AG09319 (cell line): ENCODE results near the gene FARSA.
"Not testable (repeated sequence)": the region's sequence is repeated elsewhere in the genome, so short reads cannot be mapped to it uniquely, and the experiment has no call there.

ENCODE experiments used
- DNase-seq: peaks from one replicate; pipeline ENCODE4 v3.0.0-alpha.2; 2010; ENCODE audit warnings: low read depth; ENCODE audit errors: extremely low read depth
- TF ChIP-seq, protein P1 (sequence below): IDR thresholded peaks from 2 replicates; pipeline ENCODE4 v1.5.1; 2011; ENCODE audit warnings: low read depth, mild to moderate bottlenecking, inconsistent platforms, low read length, moderate library complexity

Gene FARSA

DNA sequence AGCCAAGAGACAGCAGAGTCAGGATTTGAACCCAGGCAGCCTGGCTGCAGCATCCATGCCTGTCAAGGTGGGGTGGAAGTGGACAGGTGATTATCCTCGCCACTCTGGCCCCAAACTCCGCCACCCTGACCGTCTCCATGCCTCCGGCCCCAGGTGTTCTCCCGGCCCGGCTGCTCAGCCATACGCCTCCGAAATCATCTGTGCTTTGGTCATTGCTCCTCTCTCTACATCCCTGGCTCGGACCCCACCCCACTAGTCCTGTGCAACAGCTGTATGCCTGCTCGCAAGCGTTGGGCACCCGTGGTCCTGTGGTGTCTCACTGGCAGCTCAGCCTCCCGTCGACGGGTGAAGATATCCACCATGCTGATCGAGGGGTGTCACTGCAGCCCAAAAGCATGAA lies 39.7 kb upstream of the FARSA start:
- no peak for DNase-seq
- TF ChIP-seq, protein P1, sequence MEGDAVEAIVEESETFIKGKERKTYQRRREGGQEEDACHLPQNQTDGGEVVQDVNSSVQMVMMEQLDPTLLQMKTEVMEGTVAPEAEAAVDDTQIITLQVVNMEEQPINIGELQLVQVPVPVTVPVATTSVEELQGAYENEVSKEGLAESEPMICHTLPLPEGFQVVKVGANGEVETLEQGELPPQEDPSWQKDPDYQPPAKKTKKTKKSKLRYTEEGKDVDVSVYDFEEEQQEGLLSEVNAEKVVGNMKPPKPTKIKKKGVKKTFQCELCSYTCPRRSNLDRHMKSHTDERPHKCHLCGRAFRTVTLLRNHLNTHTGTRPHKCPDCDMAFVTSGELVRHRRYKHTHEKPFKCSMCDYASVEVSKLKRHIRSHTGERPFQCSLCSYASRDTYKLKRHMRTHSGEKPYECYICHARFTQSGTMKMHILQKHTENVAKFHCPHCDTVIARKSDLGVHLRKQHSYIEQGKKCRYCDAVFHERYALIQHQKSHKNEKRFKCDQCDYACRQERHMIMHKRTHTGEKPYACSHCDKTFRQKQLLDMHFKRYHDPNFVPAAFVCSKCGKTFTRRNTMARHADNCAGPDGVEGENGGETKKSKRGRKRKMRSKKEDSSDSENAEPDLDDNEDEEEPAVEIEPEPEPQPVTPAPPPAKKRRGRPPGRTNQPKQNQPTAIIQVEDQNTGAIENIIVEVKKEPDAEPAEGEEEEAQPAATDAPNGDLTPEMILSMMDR, result no peak

DNA sequence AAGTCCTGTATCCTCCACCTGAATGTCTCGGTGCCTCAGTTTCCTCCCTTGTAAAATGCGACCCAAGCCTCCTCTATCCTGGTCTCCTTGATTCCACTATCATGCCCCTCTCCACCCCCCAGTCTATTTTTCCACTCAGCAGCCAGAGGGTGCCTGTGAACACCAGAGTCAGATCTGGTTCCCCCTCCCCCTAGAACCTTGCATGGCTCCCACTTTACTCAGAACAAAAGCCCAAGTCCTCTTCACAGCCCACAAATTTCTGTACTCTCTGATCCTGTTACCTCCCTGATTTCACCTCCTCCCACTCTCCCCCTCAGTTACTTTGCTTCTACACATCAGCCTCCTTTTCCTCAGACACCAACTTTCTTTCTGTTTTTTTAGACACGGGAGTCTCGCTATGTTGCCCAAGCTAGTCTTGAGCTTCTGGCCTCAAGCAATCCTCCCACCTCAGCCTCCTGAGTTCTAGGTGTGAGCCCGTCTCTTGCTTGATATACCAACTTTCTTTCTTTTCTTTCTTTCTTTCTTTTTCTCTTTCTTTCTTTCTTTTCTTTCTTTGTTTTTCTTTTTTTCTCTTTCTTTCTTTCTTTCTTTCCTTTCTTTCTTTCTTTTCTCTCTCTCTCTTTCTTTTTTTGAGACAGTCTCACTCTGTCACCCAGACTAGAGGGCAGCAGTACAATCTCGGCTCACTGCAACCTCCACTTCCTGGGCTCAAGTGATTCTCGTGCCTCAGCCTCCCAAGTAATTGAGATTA lies 36.7 kb upstream of the FARSA start:
- DNase-seq, result no peak
- TF ChIP-seq, protein P1, result no peak

DNA sequence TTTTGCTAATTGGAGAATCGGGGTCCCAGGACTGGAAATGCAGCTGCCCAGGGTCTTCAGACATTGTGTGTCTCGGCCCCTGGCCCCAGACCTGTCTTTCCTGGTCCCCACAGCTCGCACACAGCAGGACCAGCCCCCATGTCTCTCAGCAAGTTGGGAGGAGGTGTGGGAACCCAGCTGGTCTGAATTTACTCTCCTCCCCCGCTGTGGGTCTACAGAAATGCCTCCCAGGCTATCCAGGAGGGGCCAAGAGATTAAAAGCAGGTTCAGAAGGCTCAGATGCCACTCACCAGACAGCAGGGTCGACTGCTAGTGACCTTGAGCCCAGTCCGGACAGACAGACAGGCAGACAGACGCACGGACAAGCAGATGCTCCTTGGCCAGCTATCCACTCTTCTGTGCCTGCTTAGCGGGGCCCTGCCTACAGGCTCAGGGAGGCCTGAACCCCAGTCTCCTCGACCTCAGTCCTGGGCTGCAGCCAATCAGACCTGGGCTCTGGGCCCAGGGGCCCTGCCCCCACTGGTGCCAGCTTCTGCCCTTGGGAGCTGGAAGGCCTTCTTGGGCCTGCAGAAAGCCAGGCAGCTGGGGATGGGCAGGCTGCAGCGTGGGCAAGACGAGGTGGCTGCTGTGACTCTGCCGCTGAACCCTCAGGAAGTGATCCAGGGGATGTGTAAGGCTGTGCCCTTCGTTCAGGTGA lies 35.9 kb upstream of the FARSA start, which contains the start of gene DAND5:
DAND5 (plus strand) TSS at position 285 of the 697 bp plus-strand sequence; CDS start at position 370, 85 bp downstream.
- TF ChIP-seq, protein P1, result no peak
- no peak for DNase-seq

DNA sequence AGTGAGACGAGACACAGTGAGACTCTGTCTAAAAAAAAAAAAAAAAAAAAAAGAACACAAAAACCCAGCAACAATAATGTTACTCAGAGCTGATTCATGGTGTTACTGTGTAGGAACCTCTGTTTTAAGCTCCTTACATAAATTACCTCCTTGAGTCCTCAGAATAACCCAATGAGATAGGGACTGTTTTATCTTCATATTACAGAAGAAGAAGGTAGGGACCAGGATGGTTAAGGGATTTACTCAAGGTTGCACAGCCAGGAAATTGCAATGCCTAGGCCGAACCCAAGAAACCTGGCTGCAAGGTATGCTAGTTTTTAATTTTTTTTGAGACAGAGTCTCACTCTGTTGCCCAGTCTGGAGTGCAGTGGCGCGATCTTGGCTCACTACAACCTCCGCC lies 34.4 kb upstream of the FARSA start:
- TF ChIP-seq, protein P1, result no peak
- DNase-seq, result no peak

DNA sequence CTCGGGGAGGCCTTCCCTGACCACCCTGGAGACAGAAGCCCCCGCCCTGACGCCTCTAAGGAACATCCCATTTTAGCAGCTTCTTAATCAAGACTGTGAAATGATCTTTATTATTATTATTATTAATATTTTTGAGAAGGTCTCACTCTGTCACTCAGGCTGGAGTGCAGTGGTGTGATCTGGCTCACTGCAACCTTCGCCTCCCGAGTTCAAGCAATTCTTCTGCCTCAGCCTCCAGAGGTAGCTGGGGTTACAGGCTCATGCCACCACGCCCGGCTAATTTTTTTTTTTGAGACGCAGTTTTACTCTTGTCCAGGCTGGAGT lies 32.3 kb upstream of the FARSA start:
- TF ChIP-seq, protein P1, result no peak
- no peak for DNase-seq

DNA sequence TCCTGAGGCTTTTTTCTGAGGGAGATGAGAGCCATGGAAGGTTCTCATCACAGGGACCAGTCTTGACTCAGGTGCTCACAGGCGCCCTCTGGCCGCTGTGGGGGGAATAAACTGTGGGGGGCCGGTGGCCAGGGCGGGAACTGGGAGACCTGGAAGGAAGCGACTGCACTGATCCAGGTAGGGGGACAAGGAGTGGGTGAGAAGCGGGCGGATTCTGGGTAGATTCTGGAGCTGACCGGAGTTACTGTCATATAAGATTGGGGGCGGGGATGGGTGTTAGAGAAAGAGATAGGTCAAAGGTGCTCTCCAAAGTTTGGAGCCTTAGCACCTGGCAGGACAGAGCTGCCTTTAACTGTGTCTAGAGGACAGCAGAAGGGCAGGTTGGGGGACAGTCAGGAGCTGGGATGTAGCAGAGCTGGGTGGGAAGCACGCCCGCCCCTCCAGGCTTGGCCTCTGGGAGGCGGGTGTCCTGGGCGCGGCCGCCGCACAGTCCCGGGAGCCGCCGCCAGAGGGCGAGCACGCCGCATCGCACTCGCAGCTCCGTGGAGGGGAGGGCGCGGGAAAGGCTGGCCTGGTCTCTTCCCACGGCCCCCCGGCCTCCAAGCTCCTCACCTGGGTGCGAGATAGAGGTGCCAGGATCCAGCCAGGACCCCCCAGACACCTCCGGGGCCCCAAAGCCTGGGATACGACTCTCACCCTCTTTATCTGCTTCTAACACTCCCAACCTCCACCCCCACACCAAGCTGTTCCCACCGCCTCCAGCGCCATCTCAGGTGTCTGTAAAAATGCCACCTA lies 31.7 kb upstream of the FARSA start:
- DNase-seq, result no peak
- TF ChIP-seq, protein P1, result peak; percentile 86

DNA sequence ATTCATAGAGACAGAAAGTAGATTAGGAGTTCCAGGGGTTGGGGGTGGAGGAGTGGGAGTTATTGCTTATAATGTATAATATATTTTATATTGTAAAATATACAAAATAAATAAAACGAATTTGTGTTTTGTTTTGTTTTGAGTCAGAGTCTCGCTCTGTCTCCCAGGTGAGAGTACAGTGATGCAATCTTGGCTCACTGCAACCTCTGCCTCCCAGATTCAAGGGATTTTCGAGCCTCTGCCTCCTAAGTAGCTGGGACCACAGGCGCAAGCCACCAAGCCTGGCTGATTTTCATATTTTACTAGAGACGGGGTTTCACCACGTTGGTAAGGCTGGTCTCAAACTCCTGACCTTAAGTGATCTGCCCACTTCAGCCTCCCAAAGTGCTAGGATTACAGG lies 26.0 kb upstream of the FARSA start:
- DNase-seq, result no peak
- TF ChIP-seq, protein P1, result no peak

DNA sequence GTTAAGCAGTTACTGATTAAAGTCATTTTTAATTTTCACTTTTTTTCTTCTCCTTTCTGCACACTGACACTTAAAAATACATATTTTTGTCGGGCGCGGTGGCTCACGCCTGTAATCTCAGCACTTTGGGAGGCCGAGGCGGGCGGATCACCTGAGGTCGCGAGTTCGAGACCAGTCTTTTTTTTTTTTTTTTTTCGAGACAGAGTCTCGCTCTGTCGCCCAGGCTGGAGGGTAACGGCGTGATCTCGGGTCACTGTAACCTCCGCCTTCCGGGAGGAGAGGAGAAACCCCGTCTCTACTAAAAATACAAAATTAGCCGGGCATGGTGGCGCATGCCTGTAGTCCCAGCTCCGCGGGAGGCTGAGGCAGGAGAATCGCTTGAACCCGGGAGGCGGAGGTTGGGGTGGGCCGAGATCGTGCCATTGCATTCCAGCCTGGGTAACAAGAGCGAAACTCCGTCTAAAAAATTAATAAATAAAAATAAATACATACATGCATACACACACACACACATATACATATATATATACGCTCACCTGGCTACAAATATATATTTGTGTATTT lies 24.0 kb upstream of the FARSA start:
- not testable (repeated sequence) for DNase-seq
